ENCODE results near the gene EIF4E2. TPM values are rescaled to one million over a fixed set of nuclear protein-coding genes. Genes with fewer than 3 reads are reported as not detected.

Gene EIF4E2
- total and polyA plus RNA-seq, 2 experiments from 2014 or later = 76.9 to 122 TPM

GRCh38 chr2:232584238-232584637, 33.7 kb downstream of the EIF4E2 start:
- H3K9me3 ChIP-seq (ENCODE audit: low read depth) = no peaks in the 10 kb centered on the region
- no peak overlapping the region for H3K4me2 ChIP-seq
- no peaks in the 10 kb centered on the region for H3K9me2 ChIP-seq (replicated peaks; ENCODE audit: insufficient read depth)
- no peak overlapping the region for H2AFZ ChIP-seq
- TF ChIP-seq, protein P1, sequence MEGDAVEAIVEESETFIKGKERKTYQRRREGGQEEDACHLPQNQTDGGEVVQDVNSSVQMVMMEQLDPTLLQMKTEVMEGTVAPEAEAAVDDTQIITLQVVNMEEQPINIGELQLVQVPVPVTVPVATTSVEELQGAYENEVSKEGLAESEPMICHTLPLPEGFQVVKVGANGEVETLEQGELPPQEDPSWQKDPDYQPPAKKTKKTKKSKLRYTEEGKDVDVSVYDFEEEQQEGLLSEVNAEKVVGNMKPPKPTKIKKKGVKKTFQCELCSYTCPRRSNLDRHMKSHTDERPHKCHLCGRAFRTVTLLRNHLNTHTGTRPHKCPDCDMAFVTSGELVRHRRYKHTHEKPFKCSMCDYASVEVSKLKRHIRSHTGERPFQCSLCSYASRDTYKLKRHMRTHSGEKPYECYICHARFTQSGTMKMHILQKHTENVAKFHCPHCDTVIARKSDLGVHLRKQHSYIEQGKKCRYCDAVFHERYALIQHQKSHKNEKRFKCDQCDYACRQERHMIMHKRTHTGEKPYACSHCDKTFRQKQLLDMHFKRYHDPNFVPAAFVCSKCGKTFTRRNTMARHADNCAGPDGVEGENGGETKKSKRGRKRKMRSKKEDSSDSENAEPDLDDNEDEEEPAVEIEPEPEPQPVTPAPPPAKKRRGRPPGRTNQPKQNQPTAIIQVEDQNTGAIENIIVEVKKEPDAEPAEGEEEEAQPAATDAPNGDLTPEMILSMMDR (IDR thresholded peaks at IDR 0.05; ENCODE audit: poor library complexity) = no peak
- TF ChIP-seq EZH2phosphoT487 (IDR thresholded peaks at IDR 0.05; ENCODE audit: low read depth, severe bottlenecking, unreplicated experiment) (no peak), EZH2 (IDR thresholded peaks at IDR 0.05; ENCODE audit: borderline replicate concordance) (no peak)
- WGBS (ENCODE audit: low lambda C conversion rate, missing lambda C conversion rate) = 88% methylated on average over 6 of the region's 6 CpGs
- H4K20me1 ChIP-seq (ENCODE audit: insufficient read depth, poor library complexity, severe bottlenecking) = no peaks in the 10 kb centered on the region
- no peak overlapping the region for H3K4me3 ChIP-seq
- H3K27ac ChIP-seq = no peak overlapping the region
- H3K36me3 ChIP-seq (replicated peaks; ENCODE audit: insufficient read depth, low read depth) = no peaks in the 10 kb centered on the region
- H3K4me1 ChIP-seq (ENCODE audit: insufficient read depth) = peaks cover 9% of the 10 kb centered on the region
- no peaks in the 10 kb centered on the region for H3K27me3 ChIP-seq
- no peaks in the 10 kb centered on the region for H3K79me2 ChIP-seq
- no peak for DNase-seq (ENCODE audit: low spot score)

DNA sequence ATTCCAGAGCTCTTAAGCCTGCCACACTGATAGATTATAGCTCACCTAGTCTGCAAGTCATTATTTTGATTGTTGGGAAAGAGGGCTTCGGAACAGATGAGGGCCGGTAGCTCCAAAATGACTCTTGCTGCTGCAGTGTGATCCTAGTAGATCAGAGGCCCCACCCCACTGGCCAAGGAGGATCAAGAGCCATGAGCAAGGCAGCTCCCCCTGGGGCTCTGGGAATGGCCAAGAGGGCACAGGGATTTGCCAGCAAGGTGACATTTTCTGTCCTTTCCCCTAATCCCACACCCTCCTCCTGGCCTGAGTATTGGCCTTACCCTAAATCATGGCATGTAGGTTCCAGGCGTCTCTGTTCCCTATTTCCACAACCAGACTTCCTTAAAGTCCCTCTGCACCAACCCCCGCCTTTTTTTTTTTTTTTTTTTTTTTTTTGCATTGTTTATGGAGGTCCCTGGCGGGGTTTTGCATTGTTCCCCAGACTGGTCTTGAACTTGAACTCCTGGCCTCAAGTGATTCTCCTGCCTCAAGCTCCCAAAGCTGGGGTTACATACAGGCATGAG, 36.5 kb downstream of the EIF4E2 start:
- Histone ChIP-seq H3K27me3 (no peaks in the 10 kb centered on the region), H3K4me2 (no peak overlapping the region), H3K9me3 (ENCODE audit: low read depth) (no peaks in the 10 kb centered on the region), H3K4me3 (no peak overlapping the region), H3K4me1 (ENCODE audit: insufficient read depth) (no peaks in the 10 kb centered on the region), H2AFZ (no peak overlapping the region), H3K27ac (no peak overlapping the region), H3K9me2 (replicated peaks; ENCODE audit: insufficient read depth) (no peaks in the 10 kb centered on the region), H3K79me2 (no peaks in the 10 kb centered on the region), H3K36me3 (replicated peaks; ENCODE audit: insufficient read depth, low read depth) (no peaks in the 10 kb centered on the region), H4K20me1 (ENCODE audit: insufficient read depth, poor library complexity, severe bottlenecking) (no peaks in the 10 kb centered on the region)
- WGBS (ENCODE audit: low lambda C conversion rate, missing lambda C conversion rate) = 82% methylated on average over 5 of the region's 5 CpGs
- TF ChIP-seq EZH2phosphoT487 (IDR thresholded peaks at IDR 0.05; ENCODE audit: low read depth, severe bottlenecking, unreplicated experiment) (no peak), EZH2 (IDR thresholded peaks at IDR 0.05; ENCODE audit: borderline replicate concordance) (no peak)
- TF ChIP-seq, protein P1 (IDR thresholded peaks at IDR 0.05; ENCODE audit: poor library complexity) = no peak
- no peak for DNase-seq (ENCODE audit: low spot score)

DNA sequence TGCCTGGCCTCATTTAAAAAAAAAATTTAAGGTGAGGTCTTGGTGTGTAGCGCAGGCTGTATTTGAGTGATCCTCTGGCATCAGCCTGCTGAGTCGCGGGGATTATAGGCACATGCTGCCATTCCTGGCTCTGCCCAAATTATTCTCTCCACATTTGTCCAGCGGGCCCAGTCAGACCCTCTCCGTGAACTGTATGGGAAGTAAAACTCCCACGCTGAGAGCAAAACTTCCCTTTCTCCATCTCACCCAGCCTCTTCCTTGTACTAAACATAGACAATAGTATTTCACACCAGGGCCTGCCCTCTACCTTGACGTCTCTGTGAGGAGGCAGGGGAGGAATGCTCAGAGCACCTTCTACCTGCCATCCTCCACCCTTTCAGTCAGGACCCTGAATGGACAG, 37.0 kb downstream of the EIF4E2 start:
- TF ChIP-seq EZH2phosphoT487 (IDR thresholded peaks at IDR 0.05; ENCODE audit: low read depth, severe bottlenecking, unreplicated experiment) (no peak), EZH2 (IDR thresholded peaks at IDR 0.05; ENCODE audit: borderline replicate concordance) (no peak)
- TF ChIP-seq, protein P1 (IDR thresholded peaks at IDR 0.05; ENCODE audit: poor library complexity) = no peak
- Histone ChIP-seq H4K20me1 (ENCODE audit: insufficient read depth, poor library complexity, severe bottlenecking) (no peaks in the 10 kb centered on the region), H3K9me3 (ENCODE audit: low read depth) (no peaks in the 10 kb centered on the region), H2AFZ (no peak overlapping the region), H3K27ac (no peak overlapping the region), H3K36me3 (replicated peaks; ENCODE audit: insufficient read depth, low read depth) (no peaks in the 10 kb centered on the region), H3K27me3 (no peaks in the 10 kb centered on the region), H3K4me3 (no peak overlapping the region), H3K4me2 (no peak overlapping the region), H3K9me2 (replicated peaks; ENCODE audit: insufficient read depth) (no peaks in the 10 kb centered on the region), H3K79me2 (no peaks in the 10 kb centered on the region), H3K4me1 (ENCODE audit: insufficient read depth) (no peaks in the 10 kb centered on the region)
- 88% methylated on average over 7 of the region's 7 CpGs for WGBS (ENCODE audit: low lambda C conversion rate, missing lambda C conversion rate)
- DNase-seq (ENCODE audit: low spot score) = no peak

Measured in hepatocyte (in vitro differentiated cells).